HepG2 (cell line): ENCODE data around the gene CENPP. TPM values are rescaled to one million over a fixed set of nuclear protein-coding genes. Genes with fewer than 3 reads are reported as not detected.

Experiments used
- ATAC-seq: fragments of 200-7000 bp; cut with Tn5 transposase; 3 replicates; pipeline ENCODE4 v1.9.1; 2020; ENCODE audit warnings: mild to moderate bottlenecking, moderate library complexity
- BruUV-seq: library from RNA; stranded (reverse); fragments of 400-500 nt; replicated peaks from 2 replicates; lab custom pipeline; 2021; lab: Mats Ljungman, UMichigan
- CTCF ChIA-PET: fragments of 300-600 bp; formaldehyde crosslinking; extraction: SDS; loops from one replicate; lab custom pipeline; 2021; ENCODE audit warnings: low total read pairs, inconsistent platforms, low intra/inter-chr PET ratio; lab: Yijun Ruan, JAX
- POLR2A ChIA-PET: fragments of 350-600 bp; sonication (Branson Sonifier 250); formaldehyde crosslinking; loops from one replicate; lab custom pipeline; 2020; ENCODE audit warnings: antibody characterized with exemption, inconsistent platforms; lab: Yijun Ruan, JAX
- DNase-seq: peaks from one replicate; pipeline ENCODE4 v3.0.0-alpha.2; 2015; ENCODE audit warnings: low spot score
- FAIRE-seq: peaks from 3 replicates; lab custom pipeline; 2011; peaks lifted over from hg19 to GRCh38; lab: Jason Lieb, UNC
- H2AFZ ChIP-seq: one replicate; pipeline ENCODE4 v1.6.1; 2011; ENCODE audit warnings: low read length, inconsistent platforms
- H3K27ac ChIP-seq: fragments of 300-600 bp; 3 replicates; pipeline ENCODE4 v1.8.0; 2011; ENCODE audit warnings: mixed run types, mild to moderate bottlenecking, mixed read lengths, low read length, inconsistent platforms; ENCODE audit not compliant: insufficient read depth; ENCODE audit errors: extremely low read length
- H3K27me3 ChIP-seq, 2 experiments: fragments of 200-600 bp in 1 of 2; 2 replicates in 1 of 2; 3 replicates in 1 of 2; pipeline versions ENCODE4 v1.6.0 to v1.8.0; 2011; ENCODE audit warnings: low read length in 2 of 2, mild to moderate bottlenecking in 2 of 2, moderate library complexity in 2 of 2, inconsistent platforms in 1 of 2; ENCODE audit not compliant: insufficient read depth in 2 of 2, control insufficient read depth in 1 of 2
- H3K36me3 ChIP-seq, 2 experiments: fragments of 200-600 bp in 1 of 2; replicated peaks in 1 of 2; 2 replicates in 1 of 2; 3 replicates in 1 of 2; pipeline versions ENCODE4 v1.5.1 to v1.8.0; 2011; ENCODE audit warnings: low read length in 2 of 2, inconsistent platforms in 1 of 2; ENCODE audit not compliant: insufficient read depth in 2 of 2, control insufficient read depth in 1 of 2
- H3K4me1 ChIP-seq: 2 replicates; pipeline ENCODE4 v1.5.1; 2012; ENCODE audit warnings: low read length, inconsistent platforms; ENCODE audit not compliant: insufficient read depth
- H3K4me2 ChIP-seq: 2 replicates; pipeline ENCODE4 v1.6.0; 2011; ENCODE audit warnings: low read depth, low read length, inconsistent platforms
- H3K4me3 ChIP-seq, 3 experiments: fragments of 200-600 bp in 1 of 3; sonication (generic), shearing (Covaris generic) in 1 of 3; replicated peaks in 1 of 3; 2 replicates each; pipeline ENCODE4 v1.5.1; 2011 to 2016; ENCODE audit warnings: low read length in 3 of 3, inconsistent platforms in 2 of 3, low read depth in 2 of 3, mild to moderate bottlenecking in 2 of 3, control low read depth in 1 of 3, mixed read lengths in 1 of 3; ENCODE audit not compliant: insufficient read depth in 1 of 3
- H3K79me2 ChIP-seq: one replicate; pipeline ENCODE4 v1.6.1; 2011; ENCODE audit warnings: low read length, inconsistent platforms; ENCODE audit not compliant: insufficient read depth
- H3K9ac ChIP-seq: 2 replicates; pipeline ENCODE4 v1.6.0; 2011; ENCODE audit warnings: mild to moderate bottlenecking, low read depth, low read length, inconsistent platforms; ENCODE audit not compliant: insufficient read depth
- H3K9me3 ChIP-seq: 2 replicates; pipeline ENCODE4 v1.5.1; 2012; ENCODE audit warnings: mild to moderate bottlenecking, low read length
- H4K20me1 ChIP-seq: 2 replicates; pipeline ENCODE4 v1.6.0; 2011; ENCODE audit warnings: inconsistent platforms, mild to moderate bottlenecking, low read length, moderate library complexity; ENCODE audit not compliant: insufficient read depth
- ARHGAP35 ChIP-seq: sonication (generic); formaldehyde crosslinking; IDR thresholded peaks from 2 replicates; pipeline ENCODE4 v1.9.0; 2022; ENCODE audit warnings: mild to moderate bottlenecking, inconsistent platforms, moderate library complexity, missing genetic modification reagents, borderline replicate concordance
- FOXO4 ChIP-seq: sonication (generic); formaldehyde crosslinking; conservative IDR thresholded peaks from 2 replicates; pipeline ENCODE4 v1.8.1; 2023; ENCODE audit warnings: missing genetic modification reagents
- KDM3A ChIP-seq: IDR thresholded peaks from 2 replicates; pipeline ENCODE4 v1.6.1; 2018; ENCODE audit warnings: low read depth, missing compliant biosample characterization
- MAF1 ChIP-seq: sonication (generic); formaldehyde crosslinking; IDR thresholded peaks from 2 replicates; pipeline ENCODE4 v1.5.0; 2020; ENCODE audit warnings: missing genetic modification reagents, borderline replicate concordance
- NAIF1 ChIP-seq: sonication (generic); formaldehyde crosslinking; IDR thresholded peaks from 2 replicates; pipeline ENCODE4 v1.5.0; 2020; ENCODE audit warnings: mild to moderate bottlenecking, missing genetic modification reagents, borderline replicate concordance
- RERE ChIP-seq: IDR thresholded peaks from 2 replicates; pipeline ENCODE4 v1.6.1; 2016; ENCODE audit warnings: low read depth, missing genetic modification reagents, missing compliant biosample characterization
- ZNF33B ChIP-seq: sonication (generic); formaldehyde crosslinking; IDR thresholded peaks from 2 replicates; pipeline ENCODE4 v1.5.1; 2020; ENCODE audit warnings: mild to moderate bottlenecking, missing genetic modification reagents
- ZNF569 ChIP-seq: sonication (generic); formaldehyde crosslinking; IDR thresholded peaks from 2 replicates; pipeline ENCODE4 v1.5.0; 2020; ENCODE audit warnings: mild to moderate bottlenecking, missing genetic modification reagents, moderate library complexity, borderline replicate concordance
- ZNF572 ChIP-seq: sonication (generic); formaldehyde crosslinking; IDR thresholded peaks from 2 replicates; pipeline ENCODE4 v1.5.1; 2020; ENCODE audit warnings: mild to moderate bottlenecking, missing genetic modification reagents
- ZNF691 ChIP-seq: sonication (generic); formaldehyde crosslinking; IDR thresholded peaks from 2 replicates; pipeline ENCODE4 v1.4.0; 2020; ENCODE audit warnings: missing genetic modification reagents, low read depth, mild to moderate bottlenecking, borderline replicate concordance
- WGBS: methylation state at CpG from one replicate; pipeline ENCODE4 v1.1.6; 2017; ENCODE audit warnings: low lambda C conversion rate; 5-methylcytosine and 5-hydroxymethylcytosine counted together
- in situ Hi-C: cut with HindIII; loops from 2 replicates; pipeline ENCODE4 v1.10.0; 2017; ENCODE audit warnings: low pct_unique_long_range_greater_than_20kb; ENCODE audit not compliant: extremely low pct_ligation_motif_present
- intact Hi-C: fragments of 100-400 bp; cut with micrococcal nuclease; formaldehyde crosslinking; loops from one replicate; pipeline ENCODE4 v1.10.0; 2022; ENCODE audit not compliant: unreplicated experiment
- polyA plus RNA-seq, 8 experiments: library from polyadenylated mRNA; depleted of rRNA in 3 of 8; stranded (reverse) in 7 of 8; unstranded in 1 of 8; fragments of >200 nt; fragmentation: Illumina TruSeq in 4 of 8; extraction: Trizol in 4 of 8; gene quantifications; 2 replicates each; pipeline versions ENCODE4 v1.2.1 to v1.2.3, GENCODE V29; 2011 to 2016; ENCODE audit warnings: low read depth in 4 of 8, missing spikeins in 1 of 8, mixed read lengths in 1 of 8; ENCODE audit not compliant: insufficient read depth in 1 of 8
- total RNA-seq, 5 experiments: library from RNA; depleted of rRNA; stranded (reverse); fragments of >200 nt; fragmentation: Illumina TruSeq; extraction: Trizol; gene quantifications; 2 replicates each; pipeline ENCODE4 v1.2.3, GENCODE V29; 2016; ENCODE audit warnings: low read depth in 1 of 5

The CENPP gene
- total and polyA plus RNA-seq, 2 of the 13 experiments (the other 11 are each of a cell fraction or from before 2014, with no cell fraction given) = 2.0 to 11.4 TPM

GRCh38 chr9:92440751-92441046, 114.9 kb downstream of the CENPP start:
- ATAC-seq (no peak), FAIRE-seq (no peak), DNase-seq (no peak)
- Histone ChIP-seq H4K20me1 (no peaks in the 10 kb centered on the region), H3K4me3 (no peak overlapping the region), H3K4me1 (no peaks in the 10 kb centered on the region), H3K36me3 (no peaks in the 10 kb centered on the region), H3K9ac (no peak overlapping the region), H3K79me2 (no peaks in the 10 kb centered on the region), H3K4me2 (no peak overlapping the region), H2AFZ (no peak overlapping the region), H3K27me3 (no peaks in the 10 kb centered on the region), H3K27ac (no peak overlapping the region), H3K9me3 (no peaks in the 10 kb centered on the region)
- ChIA-PET POLR2A (no interaction called here), CTCF (no interaction called here)
- in situ Hi-C loops (loop anchor here (10.0 to 25.0 kb wide), 2 partner anchors 196 to 303 kb away; no protein-coding TSS in a partner anchor), intact Hi-C loops (no loop called here)
- 94% methylated on average over 6 of the region's 6 CpGs for WGBS
- BruUV-seq = no TSS peak
- no peak for TF ChIP-seq NAIF1 (CRISPR knock-in tag)
- no peak for TF ChIP-seq KDM3A

- no peak overlapping the region for H3K9ac ChIP-seq
- ChIA-PET POLR2A (no interaction called here), CTCF (no interaction called here)
Observed at GRCh38 chr9:92444841-92445240, 119.1 kb downstream of the CENPP start.

More at GRCh38 chr9:92444841-92445240, 119.1 kb downstream of the CENPP start:
- ATAC-seq (no peak), DNase-seq (no peak), FAIRE-seq (no peak)
- no CpG with 5 or more reads among the region's 4 CpGs for WGBS
- no peaks in the 10 kb centered on the region for H4K20me1 ChIP-seq
- no TSS peak for BruUV-seq
- no peak overlapping the region for H3K27ac ChIP-seq
- TF ChIP-seq ARHGAP35 (CRISPR knock-in tag) = no peak
- TF ChIP-seq ZNF691 (CRISPR knock-in tag) = no peak
- TF ChIP-seq RERE = no peak
- no peak for TF ChIP-seq MAF1
- TF ChIP-seq ZNF572 = no peak
- TF ChIP-seq ZNF33B = no peak
- no peak for TF ChIP-seq ZNF569 (CRISPR knock-in tag)
- no peak for TF ChIP-seq FOXO4 (CRISPR knock-in tag)
- no peak overlapping the region for H3K4me2 ChIP-seq
- H3K79me2 ChIP-seq = no peaks in the 10 kb centered on the region
- H3K36me3 ChIP-seq = no peaks in the 10 kb centered on the region
- H2AFZ ChIP-seq = no peak overlapping the region
- no peak overlapping the region for H3K4me3 ChIP-seq
- intact Hi-C loops = no loop called here
- H3K27me3 ChIP-seq = no peaks in the 10 kb centered on the region
- H3K4me1 ChIP-seq = no peaks in the 10 kb centered on the region
- in situ Hi-C loops = loop anchor here (10.0 to 25.0 kb wide), 2 partner anchors 200 to 308 kb away; no protein-coding TSS in a partner anchor
- no peaks in the 10 kb centered on the region for H3K9me3 ChIP-seq
